Left forelimb (tissue), 1 donor: ENCODE data around the gene BHMT.
"Not testable (repeated sequence)": the region's sequence is repeated elsewhere in the genome, so short reads cannot be mapped to it uniquely, and the experiment has no call there.

ENCODE experiments used
- DNase-seq: peaks from one replicate; pipeline ENCODE4 v3.0.0-alpha.2; 2018; ENCODE audit warnings: low spot score

Gene BHMT

GRCh38 chr5:79172269-79172668, 60.7 kb downstream of the BHMT start:
- DNase-seq, result no peak

- DNase-seq, result no peak
Observed at GRCh38 chr5:79173626-79174025, 62.0 kb downstream of the BHMT start.

- not testable (repeated sequence) for DNase-seq
Observed at GRCh38 chr5:79180449-79180848, 68.8 kb downstream of the BHMT start.

GRCh38 chr5:79181419-79182022, 69.9 kb downstream of the BHMT start:
- no peak for DNase-seq
